K562 (cell line): Measurements from ENCODE around the gene ANAPC16. TPM values are rescaled to one million over a fixed set of nuclear protein-coding genes. Genes with fewer than 3 reads are reported as not detected.
A peak's percentile ranks its signal among the peaks of the same experiment; 100 is the strongest.

Source experiments
- BACH1 ChIP-seq: fragments of 200-800 bp; sonication (Bioruptor generic); IDR thresholded peaks from 2 replicates; pipeline ENCODE4 v1.6.1; 2016; ENCODE audit warnings: missing genetic modification characterization, missing compliant biosample characterization
- CBFA2T2 ChIP-seq: fragments of 450-650 bp; conservative IDR thresholded peaks from 2 replicates; pipeline ENCODE4 v1.6.1; 2017; ENCODE audit warnings: mild to moderate bottlenecking
- CBFA2T3 ChIP-seq: fragments of 450-650 bp; IDR thresholded peaks from 2 replicates; pipeline ENCODE4 v1.6.1; 2017
- DIDO1 ChIP-seq: fragments of 450-650 bp; IDR thresholded peaks from 2 replicates; pipeline ENCODE4 v1.6.1; 2016; ENCODE audit warnings: low read depth, missing biosample characterization, missing genetic modification characterization
- ELF4 ChIP-seq: fragments of 450-650 bp; formaldehyde crosslinking; IDR thresholded peaks from 2 replicates; pipeline ENCODE4 v1.4.0; 2022; ENCODE audit warnings: missing genetic modification characterization
- GTF2E2 ChIP-seq: fragments of 200-800 bp; sonication (Bioruptor generic); IDR thresholded peaks from 2 replicates; pipeline ENCODE4 v1.6.1; 2016; ENCODE audit warnings: missing genetic modification characterization, missing compliant biosample characterization
- NCOR1 ChIP-seq: fragments of 450-650 bp; IDR thresholded peaks from 2 replicates; pipeline ENCODE4 v1.6.1; 2016; ENCODE audit warnings: mild to moderate bottlenecking, moderate library complexity
- PHB2 ChIP-seq: fragments of 450-650 bp; IDR thresholded peaks from 2 replicates; pipeline ENCODE4 v1.6.1; 2017; ENCODE audit warnings: low read depth
- RBM25 ChIP-seq: fragments of 200-400 bp; formaldehyde crosslinking; IDR thresholded peaks from 2 replicates; pipeline ENCODE4 v1.6.1; 2018; ENCODE audit warnings: low read length, low read depth, moderate library complexity; ENCODE audit not compliant: severe bottlenecking
- RFX1 ChIP-seq: fragments of 450-650 bp; IDR thresholded peaks from 2 replicates; pipeline ENCODE4 v1.6.1; 2016; ENCODE audit warnings: mild to moderate bottlenecking, moderate library complexity
- RNF2 ChIP-seq: sonication (generic); IDR thresholded peaks from 2 replicates; pipeline ENCODE4 v1.6.1; 2016
- SPI1 ChIP-seq: IDR thresholded peaks from 2 replicates; pipeline ENCODE4 v1.6.1; 2011; ENCODE audit warnings: low read depth, low read length, control low read depth, borderline replicate concordance
- TBP ChIP-seq: optimal IDR thresholded peaks from 2 replicates; pipeline ENCODE3; 2011; ENCODE audit warnings: low read depth, low read length, improper control_type of control experiment
- THRAP3 ChIP-seq: fragments of 450-650 bp; IDR thresholded peaks from 2 replicates; pipeline ENCODE4 v1.6.1; 2016; ENCODE audit warnings: mild to moderate bottlenecking, inconsistent platforms, borderline replicate concordance
- YBX1 ChIP-seq: fragments of 450-650 bp; IDR thresholded peaks from 2 replicates; pipeline ENCODE4 v1.7.1; 2016; ENCODE audit warnings: mild to moderate bottlenecking
- ZFP36 ChIP-seq: fragments of 150-350 bp; IDR thresholded peaks from 2 replicates; pipeline ENCODE4 v1.6.1; 2018; ENCODE audit warnings: low read length, low read depth; ENCODE audit not compliant: partially characterized antibody
- ZNF121 ChIP-seq: sonication (generic); formaldehyde crosslinking; conservative IDR thresholded peaks from 2 replicates; pipeline ENCODE4 v1.8.0; 2022; ENCODE audit warnings: missing genetic modification reagents
- ZNF324 ChIP-seq: fragments of 250-450 bp; sonication (Bioruptor Pico); IDR thresholded peaks from 2 replicates; pipeline ENCODE4 v1.4.0; 2020; ENCODE audit warnings: mild to moderate bottlenecking
- ZNF561 ChIP-seq: fragments of 450-650 bp; formaldehyde crosslinking; conservative IDR thresholded peaks from 2 replicates; pipeline ENCODE4 v1.4.0; 2020; ENCODE audit warnings: mild to moderate bottlenecking, moderate library complexity
- polyA plus RNA-seq, 8 experiments: library from polyadenylated mRNA; depleted of rRNA in 4 of 8; stranded (reverse) in 5 of 8; unstranded in 3 of 8; fragments of >200 nt; fragmentation: Nextera tagmentation in 2 of 8; fragmentation: Illumina TruSeq in 1 of 8; extraction: Ambion mirVana in 2 of 8; extraction: Trizol in 1 of 8; gene quantifications; 2 replicates each; pipeline versions ENCODE4 v1.2.1 to v1.2.3, GENCODE V29; 2011 to 2014; ENCODE audit warnings: inconsistent platforms in 1 of 8, missing spikeins in 1 of 8
- total RNA-seq, 7 experiments: library from RNA; depleted of rRNA in 6 of 7; stranded (reverse); fragments of >200 nt in 6 of 7; fragmentation: Illumina TruSeq in 2 of 7; extraction: Trizol in 2 of 7; gene quantifications; 2 replicates each; pipeline versions ENCODE4 v1.2.1 to v1.2.3, GENCODE V29; 2011 to 2021; ENCODE audit warnings: low replicate concordance in 1 of 7
- TF ChIP-seq, protein P1 (sequence below): sonication (generic); formaldehyde crosslinking; IDR thresholded peaks from 2 replicates; pipeline ENCODE4 v1.8.0; 2022; ENCODE audit warnings: mild to moderate bottlenecking, missing genetic modification reagents, borderline replicate concordance
- TF ChIP-seq, protein P2 (sequence below): sonication (generic); formaldehyde crosslinking; IDR thresholded peaks from 2 replicates; pipeline ENCODE4 v1.5.0; 2020; ENCODE audit warnings: missing genetic modification reagents
- TF ChIP-seq, protein P3 (sequence below): sonication (generic); formaldehyde crosslinking; IDR thresholded peaks from 2 replicates; pipeline ENCODE4 v1.8.0; 2022; ENCODE audit warnings: mild to moderate bottlenecking, missing genetic modification reagents
- TF ChIP-seq, protein P4 (sequence below): fragments of 450-650 bp; formaldehyde crosslinking; IDR thresholded peaks from 2 replicates; pipeline ENCODE4 v1.4.0; 2022; ENCODE audit warnings: missing genetic modification characterization
- TF ChIP-seq, protein P5 (sequence below): fragments of 450-650 bp; conservative IDR thresholded peaks from 2 replicates; pipeline ENCODE4 v1.6.1; 2016; ENCODE audit warnings: missing genetic modification characterization, low read depth, mild to moderate bottlenecking, missing compliant biosample characterization, moderate library complexity

Gene ANAPC16
- total and polyA plus RNA-seq, 9 of the 15 experiments (the other 6 are each of a cell fraction or from before 2014, with no cell fraction given), result 42.6 to 208 (median 108) TPM

DNA sequence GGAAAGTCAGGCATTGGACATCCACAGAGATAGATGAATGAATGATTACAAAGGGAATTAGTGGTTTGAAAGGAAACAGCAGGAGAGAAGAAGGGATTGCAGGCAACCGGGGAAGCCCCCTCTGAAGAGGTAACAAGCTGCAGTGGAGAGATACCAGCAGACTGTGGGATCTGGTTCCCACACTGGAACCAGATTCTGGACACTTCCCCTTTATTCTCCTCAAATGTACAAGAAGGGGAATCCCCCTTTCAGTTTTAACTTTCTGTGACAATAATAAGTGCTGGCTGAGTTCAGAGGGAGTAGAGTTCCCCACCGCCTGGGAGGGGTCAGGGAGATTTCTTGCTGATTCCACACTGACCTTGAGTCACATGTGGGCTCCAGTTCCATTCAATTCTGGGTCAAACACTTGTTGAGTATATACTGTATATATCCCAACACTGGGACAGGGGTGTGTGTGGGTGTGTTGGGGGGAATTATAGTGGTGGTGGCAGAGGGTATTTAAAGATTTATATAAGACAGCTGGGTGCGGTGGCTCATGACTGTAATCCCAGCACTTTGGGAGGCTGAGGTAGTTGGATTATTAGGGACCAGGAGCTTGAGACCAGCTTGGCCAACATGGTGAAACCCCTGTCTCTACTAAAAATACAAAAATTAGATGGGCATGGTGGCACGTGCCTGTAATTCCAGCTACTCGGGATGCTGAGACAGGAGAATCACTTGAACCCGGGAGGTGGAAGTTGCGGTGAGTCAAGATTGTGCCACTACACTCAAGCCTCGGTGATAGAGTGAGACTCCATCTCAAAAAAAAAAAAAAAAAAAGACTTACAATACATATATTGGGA is 41.5 kb downstream of the ANAPC16 start (continued):
- TF ChIP-seq PHB2, result peak; percentile 31; the same call in 1 of the 2 replicates
- TF ChIP-seq ELF4 (CRISPR knock-in tag), result 0 out of 2 replicates have a peak, but pooled peaks have one; percentile 19
- peak; percentile 99 for TF ChIP-seq SPI1
- no peak for TF ChIP-seq YBX1
- TF ChIP-seq ZFP36, result peak; percentile 96
- TF ChIP-seq CBFA2T3, result peak; percentile 83
- TF ChIP-seq, protein P1, sequence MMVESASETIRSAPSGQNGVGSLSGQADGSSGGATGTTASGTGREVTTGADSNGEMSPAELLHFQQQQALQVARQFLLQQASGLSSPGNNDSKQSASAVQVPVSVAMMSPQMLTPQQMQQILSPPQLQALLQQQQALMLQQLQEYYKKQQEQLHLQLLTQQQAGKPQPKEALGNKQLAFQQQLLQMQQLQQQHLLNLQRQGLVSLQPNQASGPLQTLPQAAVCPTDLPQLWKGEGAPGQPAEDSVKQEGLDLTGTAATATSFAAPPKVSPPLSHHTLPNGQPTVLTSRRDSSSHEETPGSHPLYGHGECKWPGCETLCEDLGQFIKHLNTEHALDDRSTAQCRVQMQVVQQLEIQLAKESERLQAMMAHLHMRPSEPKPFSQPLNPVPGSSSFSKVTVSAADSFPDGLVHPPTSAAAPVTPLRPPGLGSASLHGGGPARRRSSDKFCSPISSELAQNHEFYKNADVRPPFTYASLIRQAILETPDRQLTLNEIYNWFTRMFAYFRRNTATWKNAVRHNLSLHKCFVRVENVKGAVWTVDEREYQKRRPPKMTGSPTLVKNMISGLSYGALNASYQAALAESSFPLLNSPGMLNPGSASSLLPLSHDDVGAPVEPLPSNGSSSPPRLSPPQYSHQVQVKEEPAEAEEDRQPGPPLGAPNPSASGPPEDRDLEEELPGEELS (CRISPR knock-in tag), result no peak
- TF ChIP-seq TBP, result no peak
- no peak for TF ChIP-seq ZNF561 (CRISPR knock-in tag)
- TF ChIP-seq GTF2E2 (tag), result no peak
- TF ChIP-seq ZNF121 (CRISPR knock-in tag), result no peak
- no peak for TF ChIP-seq BACH1 (tag)
- TF ChIP-seq RFX1, result no peak
- TF ChIP-seq, protein P2, sequence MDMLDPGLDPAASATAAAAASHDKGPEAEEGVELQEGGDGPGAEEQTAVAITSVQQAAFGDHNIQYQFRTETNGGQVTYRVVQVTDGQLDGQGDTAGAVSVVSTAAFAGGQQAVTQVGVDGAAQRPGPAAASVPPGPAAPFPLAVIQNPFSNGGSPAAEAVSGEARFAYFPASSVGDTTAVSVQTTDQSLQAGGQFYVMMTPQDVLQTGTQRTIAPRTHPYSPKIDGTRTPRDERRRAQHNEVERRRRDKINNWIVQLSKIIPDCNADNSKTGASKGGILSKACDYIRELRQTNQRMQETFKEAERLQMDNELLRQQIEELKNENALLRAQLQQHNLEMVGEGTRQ (CRISPR knock-in tag), result peak; percentile 47
- TF ChIP-seq THRAP3, result no peak
- no peak for TF ChIP-seq ZNF324 (CRISPR knock-in tag)
- TF ChIP-seq, protein P3, sequence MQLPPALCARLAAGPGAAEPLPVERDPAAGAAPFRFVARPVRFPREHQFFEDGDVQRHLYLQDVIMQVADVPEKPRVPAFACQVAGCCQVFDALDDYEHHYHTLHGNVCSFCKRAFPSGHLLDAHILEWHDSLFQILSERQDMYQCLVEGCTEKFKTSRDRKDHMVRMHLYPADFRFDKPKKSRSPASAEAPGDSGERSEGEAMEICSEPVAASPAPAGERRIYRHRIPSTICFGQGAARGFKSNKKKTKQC (CRISPR knock-in tag), result no peak
- peak; percentile 29 for TF ChIP-seq RBM25
- TF ChIP-seq NCOR1, result peak; percentile 78
- TF ChIP-seq, protein P4, sequence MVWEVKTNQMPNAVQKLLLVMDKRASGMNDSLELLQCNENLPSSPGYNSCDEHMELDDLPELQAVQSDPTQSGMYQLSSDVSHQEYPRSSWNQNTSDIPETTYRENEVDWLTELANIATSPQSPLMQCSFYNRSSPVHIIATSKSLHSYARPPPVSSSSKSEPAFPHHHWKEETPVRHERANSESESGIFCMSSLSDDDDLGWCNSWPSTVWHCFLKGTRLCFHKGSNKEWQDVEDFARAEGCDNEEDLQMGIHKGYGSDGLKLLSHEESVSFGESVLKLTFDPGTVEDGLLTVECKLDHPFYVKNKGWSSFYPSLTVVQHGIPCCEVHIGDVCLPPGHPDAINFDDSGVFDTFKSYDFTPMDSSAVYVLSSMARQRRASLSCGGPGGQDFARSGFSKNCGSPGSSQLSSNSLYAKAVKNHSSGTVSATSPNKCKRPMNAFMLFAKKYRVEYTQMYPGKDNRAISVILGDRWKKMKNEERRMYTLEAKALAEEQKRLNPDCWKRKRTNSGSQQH (CRISPR knock-in tag), result no peak
- TF ChIP-seq CBFA2T2, result peak; percentile 69
- TF ChIP-seq, protein P5, sequence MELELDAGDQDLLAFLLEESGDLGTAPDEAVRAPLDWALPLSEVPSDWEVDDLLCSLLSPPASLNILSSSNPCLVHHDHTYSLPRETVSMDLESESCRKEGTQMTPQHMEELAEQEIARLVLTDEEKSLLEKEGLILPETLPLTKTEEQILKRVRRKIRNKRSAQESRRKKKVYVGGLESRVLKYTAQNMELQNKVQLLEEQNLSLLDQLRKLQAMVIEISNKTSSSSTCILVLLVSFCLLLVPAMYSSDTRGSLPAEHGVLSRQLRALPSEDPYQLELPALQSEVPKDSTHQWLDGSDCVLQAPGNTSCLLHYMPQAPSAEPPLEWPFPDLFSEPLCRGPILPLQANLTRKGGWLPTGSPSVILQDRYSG (tag), result no peak
- TF ChIP-seq RNF2, result no peak; the same call in 1 of the 2 replicates
- no peak for TF ChIP-seq DIDO1 (tag)
